Measurements from ENCODE around the gene ZC3H11A. TPM values are rescaled to one million over a fixed set of nuclear protein-coding genes. Genes with fewer than 3 reads are reported as not detected.
"Not testable (repeated sequence)": the region's sequence is repeated elsewhere in the genome, so short reads cannot be mapped to it uniquely, and the experiment has no call there.

The ZC3H11A gene
- polyA plus RNA-seq, 1 of the 3 experiments (the other 2 are of a cell fraction): 38.0 TPM

DNA sequence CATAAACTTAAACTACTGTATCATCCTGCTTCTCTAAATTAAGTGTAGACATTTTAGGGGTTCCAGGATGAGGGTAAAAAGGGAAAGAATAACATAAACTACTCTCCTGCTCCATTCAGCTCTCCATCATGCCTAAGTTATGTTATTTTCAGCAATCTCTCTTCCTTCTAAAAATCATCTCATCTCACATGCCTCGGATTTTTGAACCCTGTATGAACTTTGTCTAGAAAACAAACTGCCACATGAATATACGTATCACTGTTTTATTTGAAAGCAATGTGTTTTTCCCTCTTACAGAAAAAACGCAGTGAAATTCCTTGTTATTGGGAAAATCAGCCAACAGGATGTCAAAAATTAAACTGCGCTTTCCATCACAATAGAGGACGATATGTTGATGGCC is 32.6 kb downstream of the ZC3H11A start:
- peaks cover 4 to 5% of the 10 kb centered on the region in 2 experiments; a peak in 2 of 4 replicates for H3K4me1 ChIP-seq (ENCODE audit: control insufficient read depth in 1 of 2, insufficient read depth in 2 of 2, low read depth in 1 of 2, low read length in 1 of 2)
- no peaks in the 10 kb centered on the region for H3K9me3 ChIP-seq
- peaks cover 23% of the 10 kb centered on the region for H3F3A ChIP-seq (replicated peaks; ENCODE audit: insufficient read depth)
- no peak overlapping the region for H2AFZ ChIP-seq (ENCODE audit: low read depth)
- no peaks in the 10 kb centered on the region for H3K9me2 ChIP-seq
- H3K36me3 ChIP-seq (replicated peaks in 1 of 2; ENCODE audit: control insufficient read depth in 1 of 2, insufficient read depth in 2 of 2, low read length in 1 of 2): peaks cover 78 to 83% of the 10 kb centered on the region in 2 experiments
- H3K79me2 ChIP-seq (ENCODE audit: insufficient read depth): peaks cover 59% of the 10 kb centered on the region
- H3K27ac ChIP-seq (ENCODE audit: low read depth in 2 of 2, low read length in 1 of 2): peak overlapping the region; percentile 58 to 62; a peak in 3 of 4 replicates
- TF ChIP-seq, protein P1, sequence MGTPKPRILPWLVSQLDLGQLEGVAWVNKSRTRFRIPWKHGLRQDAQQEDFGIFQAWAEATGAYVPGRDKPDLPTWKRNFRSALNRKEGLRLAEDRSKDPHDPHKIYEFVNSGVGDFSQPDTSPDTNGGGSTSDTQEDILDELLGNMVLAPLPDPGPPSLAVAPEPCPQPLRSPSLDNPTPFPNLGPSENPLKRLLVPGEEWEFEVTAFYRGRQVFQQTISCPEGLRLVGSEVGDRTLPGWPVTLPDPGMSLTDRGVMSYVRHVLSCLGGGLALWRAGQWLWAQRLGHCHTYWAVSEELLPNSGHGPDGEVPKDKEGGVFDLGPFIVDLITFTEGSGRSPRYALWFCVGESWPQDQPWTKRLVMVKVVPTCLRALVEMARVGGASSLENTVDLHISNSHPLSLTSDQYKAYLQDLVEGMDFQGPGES (IDR thresholded peaks at IDR 0.05; ENCODE audit: low read depth, low read length): no peak
- 0 out of 2 replicates have a peak, but pooled peaks have one; percentile 18 for TF ChIP-seq RXRA (IDR thresholded peaks at IDR 0.05; ENCODE audit: borderline replicate concordance, low read depth)
- H4K20me1 ChIP-seq (ENCODE audit: insufficient read depth): peaks cover 19% of the 10 kb centered on the region
- WGBS (ENCODE audit: low lambda C conversion rate): 83% methylated on average over 5 of the region's 5 CpGs
- no peak for DNase-seq
- CTCF ChIA-PET: no interaction called here
- H3K4me2 ChIP-seq: no peak overlapping the region
- POLR2A ChIA-PET: no interaction called here
- H3K27me3 ChIP-seq (ENCODE audit: insufficient read depth): no peaks in the 10 kb centered on the region
- no peak overlapping the region for H3K9ac ChIP-seq
- no peak overlapping the region for H3K4me3 ChIP-seq (ENCODE audit: low read depth in 2 of 2, low read length in 1 of 2)

DNA sequence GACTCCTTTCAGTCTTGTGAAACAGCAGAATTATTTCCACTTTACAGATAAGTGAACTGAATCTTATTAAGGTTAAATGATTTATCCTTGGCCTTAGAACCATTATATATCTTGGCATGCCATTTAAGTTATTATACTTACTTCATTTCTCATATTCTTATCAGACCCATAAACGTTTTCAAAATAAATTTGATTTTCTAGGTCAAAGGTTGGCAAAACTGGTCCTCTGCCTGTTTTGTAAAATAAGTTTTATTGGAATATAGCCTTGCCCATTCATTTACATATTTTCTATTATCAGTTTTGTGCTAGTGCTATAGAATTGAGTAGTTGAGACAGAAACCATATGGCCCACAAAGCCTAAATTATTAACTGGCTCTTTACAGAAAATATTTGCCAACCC is 33.1 kb downstream of the ZC3H11A start:
- H3K9me3 ChIP-seq: no peaks in the 10 kb centered on the region
- peaks cover 4 to 5% of the 10 kb centered on the region in 2 experiments; a peak in 2 of 4 replicates for H3K4me1 ChIP-seq (ENCODE audit: control insufficient read depth in 1 of 2, insufficient read depth in 2 of 2, low read depth in 1 of 2, low read length in 1 of 2)
- peak overlapping the region; percentile 43 to 62; a peak in 3 of 4 replicates for H3K27ac ChIP-seq (ENCODE audit: low read depth in 2 of 2, low read length in 1 of 2)
- peaks cover 15% of the 10 kb centered on the region for H4K20me1 ChIP-seq (ENCODE audit: insufficient read depth)
- TF ChIP-seq EZH2phosphoT487 (IDR thresholded peaks at IDR 0.05; ENCODE audit: borderline replicate concordance, low read depth) (no peak), MXI1 (IDR thresholded peaks at IDR 0.05; ENCODE audit: low read depth, low read length) (no peak), FOXJ3 (CRISPR knock-in tag; IDR thresholded peaks at IDR 0.05) (no peak), SMC3 (IDR thresholded peaks at IDR 0.05; ENCODE audit: low read depth, low read length) (no peak), EP300 (IDR thresholded peaks at IDR 0.05; ENCODE audit: borderline replicate concordance in 1 of 2, low read depth in 1 of 2, low read length in 1 of 2) (no peak), CHD2 (IDR thresholded peaks at IDR 0.05; ENCODE audit: low read length, partially characterized antibody) (no peak), NFIC (IDR thresholded peaks at IDR 0.05; ENCODE audit: borderline replicate concordance) (no peak)
- H3K9me2 ChIP-seq: no peaks in the 10 kb centered on the region
- no peaks in the 10 kb centered on the region for H3K27me3 ChIP-seq (ENCODE audit: insufficient read depth)
- POLR2A ChIA-PET: no interaction called here
- H3F3A ChIP-seq (replicated peaks; ENCODE audit: insufficient read depth): peaks cover 20% of the 10 kb centered on the region
- H3K4me2 ChIP-seq: no peak overlapping the region
- H3K9ac ChIP-seq: no peak overlapping the region
- WGBS (ENCODE audit: low lambda C conversion rate): 14% methylated on average over 1 of the region's 1 CpG
- H2AFZ ChIP-seq (ENCODE audit: low read depth): no peak overlapping the region
- DNase-seq: no peak
- H3K4me3 ChIP-seq (ENCODE audit: low read depth in 2 of 2, low read length in 1 of 2): no peak overlapping the region
- H3K79me2 ChIP-seq (ENCODE audit: insufficient read depth): peaks cover 54% of the 10 kb centered on the region
- CTCF ChIA-PET: no interaction called here
- peaks cover 75 to 83% of the 10 kb centered on the region in 2 experiments for H3K36me3 ChIP-seq (replicated peaks in 1 of 2; ENCODE audit: control insufficient read depth in 1 of 2, insufficient read depth in 2 of 2, low read length in 1 of 2)

DNA sequence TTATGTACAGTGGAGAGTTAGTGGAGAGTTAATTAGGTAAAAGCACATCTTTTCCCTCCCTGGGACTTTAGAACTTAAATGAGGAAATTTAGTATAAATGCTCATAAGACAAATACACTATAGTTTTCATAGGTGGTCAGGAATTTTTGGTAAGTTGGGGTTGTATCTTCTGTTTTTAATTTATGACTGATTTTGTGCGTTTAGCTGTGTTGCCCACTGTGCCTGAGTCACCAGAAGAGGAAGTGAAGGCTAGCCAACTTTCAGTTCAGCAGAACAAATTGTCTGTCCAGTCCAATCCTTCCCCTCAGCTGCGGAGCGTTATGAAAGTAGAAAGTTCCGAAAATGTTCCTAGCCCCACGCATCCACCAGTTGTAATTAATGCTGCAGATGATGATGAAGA is 33.8 kb downstream of the ZC3H11A start:
- H2AFZ ChIP-seq (ENCODE audit: low read depth); H3K4me1 ChIP-seq (ENCODE audit: control insufficient read depth in 1 of 2, insufficient read depth in 2 of 2, low read depth in 1 of 2, low read length in 1 of 2); H3K4me2 ChIP-seq; H3K9me2 ChIP-seq; H3K4me3 ChIP-seq (ENCODE audit: low read depth in 2 of 2, low read length in 1 of 2); H3K9ac ChIP-seq; DNase-seq; POLR2A ChIA-PET; H3K27me3 ChIP-seq (ENCODE audit: insufficient read depth); H3K9me3 ChIP-seq; CTCF ChIA-PET: not testable (repeated sequence)
- WGBS (ENCODE audit: low lambda C conversion rate): 59% methylated on average over 5 of the region's 5 CpGs
- H3F3A ChIP-seq (replicated peaks; ENCODE audit: insufficient read depth): peaks cover 18% of the 10 kb centered on the region
- H3K27ac ChIP-seq (ENCODE audit: low read depth in 2 of 2, low read length in 1 of 2): peak overlapping the region; percentile 47 to 62; a peak in 3 of 4 replicates
- peaks cover 54% of the 10 kb centered on the region for H3K79me2 ChIP-seq (ENCODE audit: insufficient read depth)
- peaks cover 12% of the 10 kb centered on the region for H4K20me1 ChIP-seq (ENCODE audit: insufficient read depth)
- TF ChIP-seq, protein P2, sequence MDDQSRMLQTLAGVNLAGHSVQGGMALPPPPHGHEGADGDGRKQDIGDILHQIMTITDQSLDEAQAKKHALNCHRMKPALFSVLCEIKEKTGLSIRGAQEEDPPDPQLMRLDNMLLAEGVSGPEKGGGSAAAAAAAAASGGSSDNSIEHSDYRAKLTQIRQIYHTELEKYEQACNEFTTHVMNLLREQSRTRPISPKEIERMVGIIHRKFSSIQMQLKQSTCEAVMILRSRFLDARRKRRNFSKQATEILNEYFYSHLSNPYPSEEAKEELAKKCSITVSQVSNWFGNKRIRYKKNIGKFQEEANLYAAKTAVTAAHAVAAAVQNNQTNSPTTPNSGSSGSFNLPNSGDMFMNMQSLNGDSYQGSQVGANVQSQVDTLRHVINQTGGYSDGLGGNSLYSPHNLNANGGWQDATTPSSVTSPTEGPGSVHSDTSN (IDR thresholded peaks at IDR 0.05): peak; percentile 15; the same call in 1 of the 2 replicates
- peak; percentile 30; the same call in 1 of the 2 replicates for TF ChIP-seq NFIC (IDR thresholded peaks at IDR 0.05; ENCODE audit: borderline replicate concordance)
- TF ChIP-seq TCF12 (IDR thresholded peaks at IDR 0.05): peak; percentile 43; the same call in 1 of the 2 replicates
- peaks cover 79 to 84% of the 10 kb centered on the region in 2 experiments for H3K36me3 ChIP-seq (replicated peaks in 1 of 2; ENCODE audit: control insufficient read depth in 1 of 2, insufficient read depth in 2 of 2, low read length in 1 of 2)

Measured in SK-N-SH (cell line).